ENCODE measurements around the gene GATC. TPM values are rescaled to one million over a fixed set of nuclear protein-coding genes. Genes with fewer than 3 reads are reported as not detected.

Gene GATC
- total RNA-seq, 1 donor from 2014 or later = 29.3 TPM

DNA sequence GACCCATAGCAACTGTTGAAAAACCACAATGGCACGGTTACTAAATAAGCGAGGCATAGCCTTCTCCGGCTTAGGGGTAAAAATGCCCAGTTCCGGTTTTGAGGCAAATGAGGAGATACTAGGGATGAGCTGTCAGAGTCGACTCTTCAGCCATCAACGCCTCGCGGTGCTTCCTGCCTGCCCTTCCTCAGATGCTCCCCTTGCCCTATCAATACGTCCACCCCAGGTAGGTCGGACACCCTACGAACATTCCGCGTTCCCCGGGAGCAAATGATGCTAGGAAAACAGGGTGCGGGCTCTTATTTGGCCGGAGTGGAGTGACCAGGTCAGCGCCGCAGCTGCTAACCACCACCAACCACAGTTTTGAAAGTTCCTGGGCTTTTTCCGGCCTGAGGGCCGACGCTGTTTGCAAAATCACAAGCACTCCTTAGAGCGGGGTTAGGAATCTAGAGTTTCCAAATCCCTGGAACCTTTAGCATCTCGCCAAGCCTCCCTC, 22.1 kb downstream of the GATC start:
- Histone ChIP-seq H3K4me3 (peak overlapping the region; percentile 65), H3K27ac (peak overlapping the region; percentile 92), H3K9me3 (no peaks in the 10 kb centered on the region), H3K27me3 (no peaks in the 10 kb centered on the region), H3K36me3 (peaks cover 34% of the 10 kb centered on the region), H3K4me1 (peaks cover 26% of the 10 kb centered on the region)
- intact Hi-C loops (cut with DNase I) = no loop called here
- TF ChIP-seq CTCF (IDR thresholded peaks at IDR 0.05) = no peak
- DNase-seq (peak; percentile 70), ATAC-seq (peak; percentile 40)

DNA sequence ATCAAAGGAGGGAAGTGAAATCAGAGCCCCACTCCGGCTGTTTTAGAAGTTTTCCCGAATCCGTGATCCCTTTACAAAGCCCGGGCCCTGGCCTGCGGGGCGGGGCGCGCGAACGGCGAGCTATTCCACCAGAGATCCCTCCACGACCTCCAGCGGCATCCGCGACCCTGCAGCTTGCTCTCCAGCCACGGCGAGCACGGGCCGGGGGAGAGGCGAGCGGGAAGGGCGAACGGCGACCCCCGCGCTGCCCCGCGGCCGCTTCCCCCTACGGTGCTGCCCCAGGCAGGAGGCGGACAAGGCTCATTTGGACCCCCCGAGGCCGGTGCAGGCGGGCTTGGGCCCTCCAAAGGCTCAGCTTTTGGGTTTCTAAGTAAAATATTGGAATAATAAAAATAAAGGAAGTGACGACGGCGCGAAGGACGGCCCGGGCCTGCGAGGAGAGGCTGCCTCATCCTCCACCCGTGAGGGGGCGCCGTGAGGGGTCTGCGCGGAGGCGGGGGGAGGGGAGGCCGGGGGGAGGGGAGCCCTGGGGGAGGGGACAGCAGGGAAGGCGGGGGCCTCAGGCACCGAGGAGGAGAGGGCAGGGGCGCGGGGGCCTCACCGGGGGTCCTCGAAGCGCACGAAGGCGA, 22.7 kb downstream of the GATC start:
- no peak for TF ChIP-seq CTCF (IDR thresholded peaks at IDR 0.05)
- ATAC-seq (peak; percentile 43), DNase-seq (peak; percentile 74)
- peak overlapping the region; percentile 65 for H3K4me3 ChIP-seq
- intact Hi-C loops (cut with DNase I) = no loop called here
- no peaks in the 10 kb centered on the region for H3K27me3 ChIP-seq
- H3K27ac ChIP-seq = peak overlapping the region; percentile 92
- no peaks in the 10 kb centered on the region for H3K9me3 ChIP-seq
- H3K4me1 ChIP-seq = peaks cover 26% of the 10 kb centered on the region
- peaks cover 28% of the 10 kb centered on the region for H3K36me3 ChIP-seq

DNA sequence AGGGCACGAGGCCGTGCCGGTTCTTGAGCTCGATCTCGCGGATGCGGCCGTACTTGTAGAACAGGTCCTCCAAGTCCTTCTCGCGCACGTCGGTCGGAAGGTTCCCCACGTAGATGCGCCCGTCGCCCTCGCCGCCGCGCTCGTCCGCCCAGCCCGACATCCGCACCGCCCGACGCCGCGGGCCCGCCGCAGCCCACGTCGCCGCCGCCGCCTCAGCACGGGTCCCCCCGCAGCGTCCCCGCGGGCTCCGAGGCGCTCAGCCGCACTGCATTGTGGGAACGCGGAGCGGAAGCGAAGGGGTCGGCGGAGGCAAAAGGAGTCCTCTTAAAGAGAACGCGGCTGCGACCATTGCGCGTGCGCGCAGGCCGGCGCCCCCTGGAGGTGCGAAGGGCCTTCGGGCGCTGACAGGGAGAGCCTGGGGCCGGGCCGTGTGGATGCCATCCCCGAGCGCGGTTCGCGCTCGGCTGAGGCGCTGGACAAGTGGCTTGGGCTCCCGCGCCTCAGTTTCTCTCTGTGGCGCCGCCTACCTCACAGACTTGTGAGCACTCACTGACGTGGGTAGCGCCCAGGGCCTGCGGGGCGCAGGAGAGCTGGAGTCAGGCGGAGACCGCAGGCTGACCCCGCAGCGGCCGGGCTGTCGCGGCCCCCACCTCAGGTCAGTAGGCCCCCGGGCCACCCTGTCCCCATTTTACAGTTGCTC, 23.4 kb downstream of the GATC start, which contains the start of gene SRSF9:
SRSF9 (minus strand) TSS at position 299 of the 700 bp plus-strand sequence; CDS start at position 160, 139 bp downstream.
- peak within 1 kb of the TSS; percentile 92 for H3K27ac ChIP-seq
- peaks cover 26% of the 10 kb centered on the region for H3K4me1 ChIP-seq
- TF ChIP-seq CTCF (IDR thresholded peaks at IDR 0.05) = peak; percentile 95
- intact Hi-C loops (cut with DNase I) = no loop called here
- no peaks in the 10 kb centered on the region for H3K27me3 ChIP-seq
- no peaks in the 10 kb centered on the region for H3K9me3 ChIP-seq
- H3K4me3 ChIP-seq = peak within 1 kb of the TSS; percentile 65
- peaks cover 21% of the 10 kb centered on the region for H3K36me3 ChIP-seq
- peak; percentile 97 for ATAC-seq
- DNase-seq = peak; percentile 98

GRCh38 chr12:120470150-120470784, 24.0 kb downstream of the GATC start:
- H3K9me3 ChIP-seq = no peaks in the 10 kb centered on the region
- H3K4me1 ChIP-seq = peaks cover 26% of the 10 kb centered on the region
- no peak for TF ChIP-seq CTCF (IDR thresholded peaks at IDR 0.05)
- ATAC-seq (no peak), DNase-seq (no peak)
- intact Hi-C loops (cut with DNase I) = no loop called here
- peak overlapping the region; percentile 92 for H3K27ac ChIP-seq
- peaks cover 15% of the 10 kb centered on the region for H3K36me3 ChIP-seq
- peak overlapping the region; percentile 65 for H3K4me3 ChIP-seq
- no peaks in the 10 kb centered on the region for H3K27me3 ChIP-seq

DNA sequence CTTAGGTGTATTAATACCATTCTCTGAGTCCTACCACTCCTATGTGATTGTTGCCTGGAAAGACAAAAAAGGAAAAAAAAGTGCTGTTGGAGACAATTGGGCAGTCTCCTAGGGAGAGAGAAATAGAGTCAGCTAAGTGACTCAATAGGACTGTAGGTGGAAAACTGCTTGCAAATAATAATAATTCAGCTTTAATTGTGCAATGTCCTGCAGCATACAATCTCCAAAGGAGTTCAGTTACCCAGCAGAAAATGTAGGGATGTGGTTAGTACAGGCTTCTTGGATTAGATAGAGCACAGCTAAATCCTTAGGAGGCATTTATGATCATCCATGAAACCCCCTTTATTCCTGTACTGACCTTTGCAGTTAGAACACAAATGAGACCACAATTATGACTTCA, 26.3 kb downstream of the GATC start:
- intact Hi-C loops (cut with DNase I) = no loop called here
- ATAC-seq = no peak
- TF ChIP-seq CTCF (IDR thresholded peaks at IDR 0.05) = no peak

More for the DNA sequence above, 26.3 kb downstream of the GATC start:
- no peak for DNase-seq
- H3K4me1 ChIP-seq = peaks cover 11% of the 10 kb centered on the region
- no peaks in the 10 kb centered on the region for H3K27me3 ChIP-seq
- no peak overlapping the region for H3K4me3 ChIP-seq
- no peaks in the 10 kb centered on the region for H3K9me3 ChIP-seq
- peaks cover 1% of the 10 kb centered on the region for H3K36me3 ChIP-seq
- no peak overlapping the region for H3K27ac ChIP-seq
